HG03066 (cell line): ENCODE results near the gene UMOD.

Experiments
- ATAC-seq: cut with Tn5 transposase; IDR thresholded peaks from one replicate; pipeline ENCODE4 v1.9.1; 2021; ENCODE audit warnings: low read depth; ENCODE audit not compliant: unreplicated experiment

The UMOD gene

DNA sequence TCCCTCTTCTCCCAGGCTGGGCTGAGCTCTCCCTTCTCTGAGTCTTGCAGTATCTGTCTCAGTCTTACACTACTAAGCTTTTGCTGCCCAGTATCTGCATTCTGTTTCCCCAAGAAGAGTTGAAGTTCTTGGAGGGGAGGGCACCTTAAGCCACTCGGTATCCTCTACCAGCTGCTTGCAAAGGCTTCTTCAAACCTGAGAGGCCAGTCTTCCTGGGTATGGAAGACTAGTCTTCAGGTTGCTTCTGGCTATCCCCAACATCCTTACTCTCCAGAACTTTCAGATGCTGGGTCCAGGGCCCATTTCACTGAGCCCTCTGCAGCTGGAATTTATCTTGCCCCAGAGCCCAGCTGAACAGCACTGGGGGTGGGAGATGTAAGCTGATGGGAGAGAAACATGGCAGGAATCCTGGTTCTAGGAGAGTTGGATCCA is 45.3 kb downstream of the UMOD start:
- ATAC-seq = no peak

DNA sequence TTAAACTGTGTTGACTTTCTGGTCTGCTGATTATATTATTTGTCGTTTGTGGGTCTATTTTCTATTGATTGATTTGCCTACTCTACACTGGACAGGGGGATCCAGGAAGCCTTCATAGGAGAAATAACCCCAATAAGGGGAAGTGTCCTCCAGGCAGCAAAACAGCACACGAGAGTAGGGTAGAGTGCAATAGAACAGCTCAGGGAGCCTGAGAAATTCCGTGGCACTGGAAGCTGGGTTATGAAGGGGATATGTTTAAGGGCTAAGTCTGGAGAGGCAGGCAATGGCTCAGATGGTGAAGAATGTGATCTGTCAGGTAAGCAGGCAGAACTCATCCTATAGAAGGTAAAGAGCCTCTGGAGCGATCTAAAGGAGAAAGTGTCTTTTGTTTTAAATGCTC is 46.1 kb downstream of the UMOD start:
- no peak for ATAC-seq

DNA sequence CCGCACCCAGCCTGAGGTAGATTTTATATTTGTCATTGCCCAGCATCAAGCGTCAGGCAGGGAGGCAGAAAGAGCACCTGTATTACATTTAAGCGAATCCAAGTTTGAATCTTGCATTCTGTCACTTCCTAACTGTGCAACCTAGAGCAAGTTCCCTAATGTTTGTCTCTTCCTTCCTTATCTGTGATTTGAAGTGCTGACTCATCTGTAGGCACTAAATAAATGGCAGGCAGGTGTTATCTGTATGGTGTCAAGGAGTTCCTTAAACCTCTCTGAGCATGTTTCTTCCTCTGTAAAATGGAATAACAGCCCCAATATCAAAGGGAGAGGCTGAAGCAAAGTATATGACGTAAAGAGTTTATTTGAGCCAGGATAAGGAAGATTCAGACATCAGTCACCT is 49.5 kb downstream of the UMOD start:
- no peak for ATAC-seq

DNA sequence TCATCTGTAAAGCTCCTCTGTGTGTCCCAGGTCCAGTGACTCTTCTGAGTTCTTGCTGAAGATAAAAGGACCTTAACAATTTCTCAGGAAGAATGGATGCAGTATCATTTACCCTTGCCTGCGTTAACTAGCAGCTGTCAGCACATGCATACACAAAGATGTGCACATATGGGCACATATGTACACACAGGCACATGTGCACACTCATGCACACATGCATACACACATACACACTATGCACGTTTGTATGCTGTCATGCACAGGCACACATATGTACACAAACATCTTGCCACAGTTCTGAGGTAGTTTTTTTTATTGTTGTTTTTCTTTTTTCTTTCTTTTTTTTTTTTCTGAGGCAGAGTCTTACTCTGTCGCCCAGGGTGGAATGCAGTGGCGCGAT is 50.1 kb downstream of the UMOD start:
- no peak for ATAC-seq

DNA sequence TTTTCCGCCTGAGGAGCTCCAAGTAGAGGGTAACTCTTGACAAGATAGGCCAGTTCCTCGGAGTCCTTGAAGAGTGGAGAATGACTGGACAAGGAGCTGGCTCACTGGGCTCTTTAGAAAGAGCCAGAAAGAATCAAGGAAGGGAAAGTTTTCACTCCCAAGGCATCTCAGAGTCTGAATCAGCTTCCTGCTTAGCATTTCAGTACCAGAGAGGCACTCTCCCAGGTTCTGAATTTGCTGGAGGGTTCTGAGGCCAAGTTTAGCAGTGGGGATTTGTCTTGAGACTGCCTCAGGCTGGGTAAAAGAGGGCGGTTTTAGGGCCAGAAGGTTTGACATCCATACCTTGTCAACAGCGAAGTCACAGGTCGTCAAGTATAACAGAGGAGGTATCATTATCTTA is 50.7 kb downstream of the UMOD start:
- no peak for ATAC-seq

DNA sequence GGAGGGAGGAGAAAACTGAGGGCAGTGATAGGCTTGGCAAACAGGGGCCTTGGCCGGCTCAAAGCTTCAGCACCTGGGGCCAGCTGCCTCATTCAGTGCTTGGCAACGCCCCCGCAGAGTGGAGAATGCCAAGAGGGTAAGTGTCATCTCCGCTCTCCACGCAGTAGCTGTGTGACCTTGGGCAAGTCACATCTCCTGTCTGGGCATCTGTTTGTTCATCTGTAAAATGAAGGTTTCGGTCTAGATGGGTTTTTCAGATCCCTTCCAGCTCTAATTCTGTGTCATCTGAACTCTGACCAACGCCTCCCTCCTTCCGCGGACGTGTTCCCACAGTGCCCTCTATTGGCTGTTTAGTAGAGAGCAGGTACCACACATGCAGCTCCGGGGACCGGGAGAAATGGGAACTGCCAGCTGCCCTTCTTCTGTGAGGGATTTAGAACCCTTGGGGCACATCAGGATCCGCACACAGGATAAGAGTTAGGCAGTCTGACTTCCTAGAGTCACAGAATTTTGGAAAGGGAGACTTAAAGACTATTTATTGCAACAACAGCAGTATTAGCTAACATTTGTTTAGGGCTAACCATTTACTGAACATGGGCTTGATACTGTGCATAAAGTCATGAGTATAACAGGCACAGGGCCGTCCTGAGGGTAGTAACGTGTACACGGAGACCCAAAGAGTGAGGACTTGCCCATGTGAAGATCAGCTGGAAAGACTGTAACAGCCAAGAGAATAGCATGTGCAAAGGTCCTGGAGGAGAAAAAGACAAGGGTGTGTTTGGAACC is 52.0 kb downstream of the UMOD start:
- no peak for ATAC-seq

DNA sequence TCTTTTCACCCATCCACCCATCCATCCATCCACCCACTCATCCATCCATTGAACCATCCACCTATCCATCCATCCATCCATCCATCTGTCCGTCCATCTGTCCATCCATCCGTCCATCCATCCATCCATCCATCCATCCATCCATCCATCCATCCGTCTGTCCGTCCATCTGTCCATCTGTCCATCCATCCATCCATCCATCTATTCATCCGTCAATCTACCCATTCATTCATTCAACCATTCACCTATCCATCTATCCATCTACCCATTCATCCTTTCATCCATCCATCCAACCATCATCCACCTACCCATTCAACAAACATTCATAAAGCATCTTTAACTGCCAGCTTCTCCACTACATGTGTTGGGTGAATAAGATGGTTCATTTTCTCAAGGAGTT is 54.1 kb downstream of the UMOD start:
- no peak for ATAC-seq

DNA sequence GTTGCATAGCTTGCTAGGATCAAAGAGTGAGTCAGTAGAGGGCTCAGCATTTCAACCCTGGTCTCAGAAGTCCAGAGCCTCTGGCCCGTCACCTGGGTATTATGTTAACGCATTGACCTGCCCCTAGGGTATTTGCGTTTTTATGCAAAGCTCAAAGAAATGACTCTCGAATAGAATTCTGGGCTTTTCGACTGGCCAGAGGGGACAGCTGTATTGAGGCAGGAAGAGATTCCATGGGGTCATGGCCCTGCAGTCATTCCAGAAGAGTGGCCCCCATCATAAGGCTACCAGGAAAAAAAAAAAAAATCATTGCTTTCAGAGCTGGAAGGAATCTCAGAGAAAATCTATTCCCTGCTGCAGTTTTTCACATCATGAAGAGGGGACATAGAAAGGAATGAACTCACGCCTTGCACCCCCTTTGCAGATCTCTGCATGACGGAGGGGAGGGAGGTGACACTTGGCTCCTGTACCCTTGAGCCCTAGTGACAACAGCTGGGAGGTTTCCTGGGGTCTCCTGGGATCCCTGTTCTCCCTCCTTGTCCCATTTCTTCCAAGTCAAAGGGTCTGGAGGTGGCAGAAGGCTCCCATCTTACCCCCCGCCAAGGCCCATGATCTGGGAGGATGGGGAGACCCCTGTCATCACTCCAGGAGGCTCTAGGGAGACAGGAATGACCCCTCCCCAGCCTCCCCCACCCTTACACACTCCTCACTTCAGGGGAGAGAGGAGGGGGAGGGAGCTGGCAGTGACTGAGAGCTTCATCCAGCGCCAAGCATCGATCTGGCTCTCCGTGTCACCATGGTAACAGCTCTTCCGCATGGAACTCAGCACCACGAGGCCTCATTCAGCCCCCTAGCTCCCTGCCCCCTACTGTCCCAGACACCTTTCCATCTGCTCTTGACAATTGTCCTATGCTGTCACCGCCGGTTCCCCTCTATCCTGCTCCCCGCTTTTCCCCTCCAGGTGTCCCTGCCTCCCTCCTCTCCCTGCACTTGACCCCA is 61.0 kb downstream of the UMOD start:
- no peak for ATAC-seq

DNA sequence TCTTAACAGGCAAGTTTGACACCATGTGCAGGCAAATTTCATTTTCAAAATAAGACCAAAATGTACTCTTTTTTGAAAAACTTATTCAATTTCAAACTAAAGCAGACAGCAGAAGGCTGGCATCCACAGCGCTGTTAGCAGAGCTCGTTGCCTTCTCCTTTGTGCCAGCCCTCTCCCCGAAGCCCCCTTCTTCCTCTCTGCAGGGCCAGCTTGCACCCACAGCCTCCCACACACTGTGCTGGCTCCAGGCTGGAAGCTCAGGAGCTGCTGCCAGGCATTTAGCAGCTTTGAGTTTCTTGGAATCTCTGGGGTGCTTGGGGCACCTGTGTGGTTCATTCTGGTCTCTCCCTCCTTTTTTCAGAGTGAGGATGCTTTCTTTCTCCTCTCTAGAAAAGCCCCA is 62.9 kb downstream of the UMOD start:
- no peak for ATAC-seq

DNA sequence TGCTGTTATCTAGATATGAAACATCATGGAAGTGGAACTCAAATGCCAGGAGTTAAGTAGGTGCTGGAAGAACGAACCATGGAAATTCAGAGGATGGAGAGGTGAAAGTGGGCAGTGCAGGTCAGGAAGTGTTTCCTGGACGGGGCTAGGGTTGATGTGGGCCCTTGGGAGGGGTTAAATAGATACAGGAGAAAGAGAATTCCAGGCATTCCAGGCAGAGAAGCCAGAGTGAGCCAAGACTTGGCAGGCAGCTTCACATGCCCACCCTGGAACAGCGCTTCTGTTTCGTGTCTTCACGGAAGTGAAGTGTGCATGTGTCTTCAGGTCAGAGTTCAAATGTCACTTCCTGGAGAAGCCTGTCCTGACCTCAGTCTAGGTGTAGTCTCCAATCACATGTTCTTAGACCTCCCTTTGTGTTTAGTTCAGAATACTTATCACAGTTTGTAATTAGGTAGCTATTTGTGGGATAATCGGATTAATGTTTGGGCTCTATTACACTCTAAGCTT is 66.5 kb downstream of the UMOD start:
- no peak for ATAC-seq
